ENCODE measurements around the gene ZIC4. TPM values are rescaled to one million over a fixed set of nuclear protein-coding genes. Genes with fewer than 3 reads are reported as not detected.

ZIC4 gene
- total RNA-seq (2014; rRNA removed; shearing (Covaris generic)) = 0.21 TPM in 1 of 2 replicates, not detected in the other

- no peak for DNase-seq (ENCODE audit: low spot score)
Measured at GRCh38 chr3:147406028-147406931, at the start of gene ZIC4. TSS of gene ZIC4 (minus strand) at chr3:147406543. CDS start at chr3:147402797, 3,746 bp downstream.

- DNase-seq (ENCODE audit: low spot score) = no peak
Measured at GRCh38 chr3:147449669-147450068, 43.3 kb upstream of the ZIC4 start.

DNA sequence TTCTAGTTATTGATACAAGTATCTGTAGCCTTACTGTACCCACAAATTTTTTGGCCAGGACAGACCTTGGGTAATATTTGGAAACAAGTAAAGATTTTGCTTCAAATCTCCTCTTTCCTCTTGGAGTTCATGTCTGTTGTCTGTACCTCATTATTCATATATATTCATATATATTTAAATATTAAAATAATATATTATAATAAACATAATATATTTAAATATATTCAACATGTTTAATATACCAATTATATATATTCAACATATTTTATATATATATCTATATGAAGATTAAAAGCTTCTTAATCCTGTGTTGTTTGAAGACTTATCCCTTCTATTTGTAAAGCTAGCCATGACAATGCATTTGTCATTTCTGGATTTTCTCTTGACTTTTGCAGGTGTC, 40.9 kb upstream of the ZIC4 start:
- no peak for DNase-seq (ENCODE audit: low spot score)

- DNase-seq (ENCODE audit: low spot score) = no peak
Measured at GRCh38 chr3:147431751-147432150, 25.4 kb upstream of the ZIC4 start.

DNA sequence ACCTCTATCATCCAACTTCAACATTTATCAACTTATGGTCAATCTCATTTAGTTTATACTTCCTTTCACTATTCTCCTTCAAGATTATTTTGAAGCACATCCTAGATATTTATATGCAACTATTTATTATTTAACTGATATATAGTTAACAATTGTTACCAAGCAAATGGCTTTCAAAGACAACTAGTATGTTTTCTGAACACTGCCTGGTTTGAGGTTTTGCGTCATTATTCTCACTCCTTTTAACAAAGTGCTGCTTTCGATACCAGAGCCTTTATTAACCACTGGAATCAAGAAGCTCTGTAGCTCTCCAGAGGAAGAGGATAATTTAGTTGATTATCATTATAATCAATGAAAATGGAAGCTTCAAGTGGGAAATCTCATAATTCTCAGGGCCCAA, 22.4 kb upstream of the ZIC4 start:
- no peak for DNase-seq (ENCODE audit: low spot score)

GRCh38 chr3:147428326-147428725, 22.0 kb upstream of the ZIC4 start:
- no peak for DNase-seq (ENCODE audit: low spot score)

- no peak for DNase-seq (ENCODE audit: low spot score)
Measured at GRCh38 chr3:147427746-147428145, 21.4 kb upstream of the ZIC4 start.

DNA sequence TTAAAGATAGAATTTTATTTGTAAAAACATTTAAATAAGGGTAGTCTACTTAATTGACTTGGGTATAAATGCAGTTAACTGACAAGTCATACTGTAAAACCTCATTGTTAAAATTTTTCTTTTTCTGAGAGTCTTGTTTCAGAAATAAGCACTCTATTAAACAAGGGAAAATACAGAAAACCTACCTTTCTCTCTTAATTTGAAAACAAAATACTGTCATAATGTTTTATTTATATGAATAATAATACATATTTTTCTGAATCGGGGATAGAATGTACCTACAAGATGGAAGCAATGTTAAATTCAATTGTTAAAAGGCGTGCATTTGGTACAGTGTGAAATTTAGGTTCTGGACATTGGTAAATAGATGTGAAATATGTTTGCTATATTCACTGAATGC, 20.6 kb upstream of the ZIC4 start:
- DNase-seq (ENCODE audit: low spot score) = no peak

DNA sequence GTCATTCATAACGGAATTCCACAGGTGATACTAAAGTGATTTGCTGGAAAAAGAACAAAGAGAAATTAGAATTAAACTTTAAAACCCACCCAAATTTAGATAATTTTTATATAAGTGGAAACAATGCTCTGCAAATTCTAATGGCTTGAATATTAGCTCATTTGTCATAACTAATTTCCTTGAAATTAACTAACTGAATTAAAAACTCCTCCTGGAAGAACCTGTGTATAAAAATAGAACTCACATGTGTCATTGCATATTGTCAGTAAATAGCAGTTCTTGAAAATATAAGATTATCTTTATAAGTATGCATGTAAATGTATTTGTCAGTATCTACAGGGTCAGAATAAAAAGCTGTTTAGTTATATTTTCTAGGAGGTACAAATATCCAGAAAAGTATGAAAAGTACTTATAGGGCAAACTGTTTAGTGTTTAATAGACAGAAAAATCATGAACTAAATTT, 19.1 kb upstream of the ZIC4 start:
- no peak for DNase-seq (ENCODE audit: low spot score)

GRCh38 chr3:147424581-147425387, 18.4 kb upstream of the ZIC4 start:
- DNase-seq (ENCODE audit: low spot score) = no peak

DNA sequence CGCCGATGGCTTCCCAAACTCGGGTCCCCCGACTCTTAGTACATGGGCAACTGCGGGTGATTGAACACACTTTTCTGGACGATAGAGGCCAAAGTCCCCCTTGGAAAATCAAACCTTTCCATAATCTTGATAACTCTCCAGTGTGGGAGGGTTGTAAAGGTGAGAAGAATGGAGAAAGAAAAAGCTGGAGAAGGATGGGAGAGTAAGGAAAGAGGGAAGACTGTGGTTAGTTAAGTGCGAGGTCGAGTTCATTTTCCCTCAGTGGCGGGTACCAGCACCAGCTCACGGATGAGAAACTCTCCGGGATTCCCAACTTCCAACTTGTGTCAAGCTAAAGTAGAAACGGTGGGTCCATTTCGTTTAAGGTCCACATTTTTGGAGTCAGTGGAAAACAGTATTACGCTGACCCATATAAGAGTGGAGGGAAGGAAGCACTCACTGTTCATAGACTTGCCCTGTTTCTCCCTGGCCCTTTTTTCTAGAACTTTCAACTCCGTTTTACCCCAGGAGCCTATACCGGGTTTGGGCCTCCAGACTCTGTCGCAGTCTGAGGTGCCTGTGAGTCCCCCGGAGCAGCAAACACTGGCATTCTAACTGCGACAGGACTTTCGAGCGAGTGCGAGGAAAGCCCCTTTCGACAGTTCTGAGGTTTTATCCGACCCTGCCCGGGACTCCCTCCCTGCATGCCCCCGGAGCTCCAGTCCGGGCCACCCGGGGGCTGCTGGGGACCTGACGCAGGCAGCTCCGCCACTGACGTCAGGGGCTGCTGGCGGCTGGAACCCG, 17.6 kb upstream of the ZIC4 start:
- DNase-seq (ENCODE audit: low spot score) = no peak

DNA sequence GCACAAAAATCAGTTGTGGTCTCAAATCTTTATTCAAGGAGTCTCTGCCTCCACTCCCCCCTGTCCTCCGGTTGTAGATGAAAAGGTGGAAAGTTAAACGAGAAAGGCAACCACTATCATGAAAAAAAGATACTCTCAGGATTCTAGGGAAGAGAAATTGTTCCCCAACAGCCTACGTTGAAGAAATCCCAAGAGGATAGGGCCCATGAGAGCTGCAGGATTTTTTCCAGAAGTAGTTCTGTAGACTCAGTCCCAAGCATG, 17.1 kb upstream of the ZIC4 start:
- DNase-seq (ENCODE audit: low spot score) = no peak

- DNase-seq (ENCODE audit: low spot score) = no peak
Measured at GRCh38 chr3:147422601-147423536, 16.5 kb upstream of the ZIC4 start.

- no peak for DNase-seq (ENCODE audit: low spot score)
Measured at GRCh38 chr3:147422196-147422595, 15.9 kb upstream of the ZIC4 start.

DNA sequence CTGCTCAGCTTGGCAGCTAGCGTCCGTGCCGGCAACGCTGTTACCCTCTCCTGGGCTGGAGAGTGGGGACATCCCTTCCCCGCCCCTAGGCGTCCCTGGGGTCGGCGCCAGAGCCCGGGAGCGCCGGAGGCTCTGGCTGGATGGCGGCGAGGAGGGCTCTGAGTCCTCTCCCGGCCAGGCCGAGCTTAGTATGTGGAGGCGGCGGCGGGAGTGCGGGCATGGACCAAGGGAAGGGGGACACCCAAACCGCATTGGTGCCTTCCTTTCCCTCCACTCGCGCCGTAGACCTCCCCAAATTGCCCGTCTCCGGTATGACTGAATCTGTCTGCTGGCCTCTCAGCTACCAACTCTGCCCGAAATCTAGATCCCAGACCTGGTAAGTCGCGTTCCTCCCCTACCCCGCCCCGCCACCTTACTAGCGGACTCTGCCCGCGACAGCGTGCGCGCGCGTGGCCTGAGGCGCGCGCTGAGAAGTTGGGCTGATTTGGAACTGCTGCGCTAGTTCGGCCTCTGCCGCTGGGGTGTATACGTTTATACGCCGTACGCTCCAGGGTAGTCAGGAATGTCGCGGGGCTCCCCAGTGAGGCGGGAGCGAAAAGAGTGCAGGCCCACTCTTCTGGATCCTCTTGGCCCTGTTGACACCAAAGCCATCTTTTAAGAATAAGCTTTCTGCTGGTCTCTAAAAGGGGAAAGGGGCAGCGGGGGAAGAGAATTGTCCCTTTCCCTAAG, 15.0 kb upstream of the ZIC4 start:
- DNase-seq (ENCODE audit: low spot score) = no peak

DNA sequence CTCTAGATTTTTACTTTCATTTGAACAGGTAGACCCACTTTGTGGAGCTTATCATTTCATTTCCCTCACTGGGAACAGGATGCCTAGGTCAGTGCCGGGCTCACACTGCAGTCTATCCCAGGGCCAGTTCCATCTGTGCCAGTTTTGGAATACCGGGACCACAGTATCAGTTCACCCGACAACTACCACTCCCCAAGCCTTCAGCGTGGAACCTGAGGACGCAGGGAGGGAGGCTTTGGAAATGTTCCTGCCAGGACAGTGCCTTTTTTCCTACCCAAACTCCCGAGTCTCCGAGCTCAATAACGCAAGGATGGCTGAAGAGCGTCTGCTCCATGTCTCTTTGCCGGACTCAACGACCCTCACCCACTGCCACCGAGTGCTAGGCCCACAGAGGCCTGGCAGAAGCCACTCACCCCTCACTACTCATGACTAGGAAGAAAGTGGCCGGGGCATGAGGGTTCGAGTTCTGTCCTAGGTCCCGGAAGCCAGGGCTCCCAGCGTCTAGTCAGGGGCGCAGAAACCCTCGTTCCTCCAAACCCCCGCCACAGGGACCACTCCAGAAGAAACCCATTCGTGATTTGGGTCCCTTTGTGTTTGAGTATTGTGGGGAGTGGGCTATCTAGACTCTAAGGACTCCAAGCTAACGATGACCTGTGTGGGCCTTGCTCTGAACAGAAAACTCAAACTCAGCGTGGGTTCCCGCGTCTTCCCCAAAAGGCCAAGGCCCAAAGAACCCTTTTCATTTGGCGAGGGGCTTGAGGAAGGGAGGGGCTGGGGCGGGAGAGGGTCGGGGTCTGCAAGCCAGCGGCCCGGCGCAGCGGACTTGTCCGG, 14.2 kb upstream of the ZIC4 start:
- DNase-seq (ENCODE audit: low spot score) = no peak

- no peak for DNase-seq (ENCODE audit: low spot score)
Measured at GRCh38 chr3:147419781-147420224, 13.5 kb upstream of the ZIC4 start.

DNA sequence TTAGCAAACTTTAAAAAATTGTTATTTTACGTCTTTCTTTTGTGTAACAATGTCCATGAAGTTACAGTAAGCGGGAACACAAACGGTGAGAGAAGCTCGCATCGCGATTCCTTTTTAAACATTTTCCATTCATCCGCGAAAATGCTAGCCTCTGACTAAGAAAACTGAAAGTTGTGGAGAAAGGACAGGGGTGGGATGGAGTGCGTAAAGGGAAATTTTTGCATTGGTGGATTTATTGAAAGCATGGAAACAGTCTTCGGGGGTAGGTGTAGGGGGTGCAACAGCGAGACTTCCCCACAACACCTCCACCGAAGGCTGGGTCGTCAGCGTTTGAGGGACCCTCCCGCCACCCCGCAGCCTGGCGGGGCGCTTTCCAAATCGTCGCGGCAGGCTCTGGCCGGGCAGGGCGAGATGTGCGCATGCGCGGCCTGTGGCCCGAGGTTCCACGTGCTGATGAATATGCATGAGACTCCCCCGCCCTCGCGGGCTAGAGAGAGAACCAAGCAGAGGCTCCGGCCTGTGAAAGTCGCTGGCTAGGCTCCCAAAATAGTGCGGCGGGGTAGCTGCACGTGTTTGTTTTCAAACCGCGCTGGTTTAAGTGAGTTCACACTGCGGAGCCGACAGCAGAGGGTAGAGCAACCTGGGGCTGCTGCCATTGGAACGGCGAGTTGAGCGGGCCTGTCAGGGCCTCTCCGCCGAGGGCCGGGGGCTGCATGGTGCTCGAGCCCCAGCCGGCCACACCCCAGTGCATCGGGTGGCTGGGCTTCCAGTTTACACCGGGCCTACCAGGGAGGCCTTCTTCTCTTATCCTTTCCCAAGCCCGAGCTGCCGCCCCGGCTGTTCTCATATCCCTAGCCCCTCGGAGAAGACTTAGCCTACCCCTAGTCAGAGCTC, 12.7 kb upstream of the ZIC4 start:
- no peak for DNase-seq (ENCODE audit: low spot score)
